H1 (cell line): ENCODE results near the gene SNAP25. TPM values are rescaled to one million over a fixed set of nuclear protein-coding genes. Genes with fewer than 3 reads are reported as not detected.
A peak's percentile ranks its signal among the peaks of the same experiment; 100 is the strongest.

Source experiments
- CTCF ChIA-PET: fragments of 300-600 bp; sonication (Branson Sonifier 250); formaldehyde crosslinking; loops from one replicate; lab custom pipeline; 2021; ENCODE audit not compliant: partially characterized antibody; lab: Charles Lee
- POLR2A ChIA-PET: fragments of 300-600 bp; sonication (Branson Sonifier 250); formaldehyde crosslinking; loops from one replicate; lab custom pipeline; 2021; ENCODE audit warnings: inconsistent platforms; ENCODE audit not compliant: partially characterized antibody; lab: Charles Lee
- DNase-seq, 2 experiments: peaks; one replicate each; pipeline versions ENCODE4 v3.0.0 to v3.0.0-alpha.2; 2010 to 2022; ENCODE audit warnings: low spot score in 2 of 2, low read depth in 1 of 2, mixed read lengths in 1 of 2
- FAIRE-seq: peaks from 2 replicates; lab custom pipeline; 2011; peaks lifted over from hg19 to GRCh38; lab: Jason Lieb, UNC
- H2AFZ ChIP-seq: 2 replicates; pipeline ENCODE4 v1.8.1; 2012; ENCODE audit warnings: low read length, inconsistent platforms
- H2AK5ac ChIP-seq: 2 replicates; pipeline ENCODE4 v1.6.1; 2013; ENCODE audit warnings: low read depth, low read length
- H2BK120ac ChIP-seq: replicated peaks from 2 replicates; pipeline ENCODE3; 2013; ENCODE audit warnings: low read depth, low read length, inconsistent platforms
- H2BK12ac ChIP-seq: 2 replicates; pipeline ENCODE4 v1.6.1; 2013; ENCODE audit warnings: low read depth, low read length
- H2BK15ac ChIP-seq: 2 replicates; pipeline ENCODE4 v1.6.1; 2013; ENCODE audit warnings: low read length
- H2BK20ac ChIP-seq: 2 replicates; pipeline ENCODE4 v1.6.1; 2013; ENCODE audit warnings: low read length
- H2BK5ac ChIP-seq: 2 replicates; pipeline ENCODE4 v1.6.1; 2013; ENCODE audit warnings: low read depth, low read length
- H3K14ac ChIP-seq: 2 replicates; pipeline ENCODE4 v1.6.1; 2013; ENCODE audit warnings: inconsistent platforms; ENCODE audit not compliant: insufficient read length
- H3K18ac ChIP-seq: 2 replicates; pipeline ENCODE4 v1.6.1; 2013; ENCODE audit warnings: low read length; ENCODE audit errors: extremely low read depth
- H3K23ac ChIP-seq: 2 replicates; pipeline ENCODE4 v1.6.1; 2013; ENCODE audit warnings: inconsistent platforms; ENCODE audit not compliant: insufficient read length
- H3K23me2 ChIP-seq: 2 replicates; pipeline ENCODE4 v1.6.1; 2013; ENCODE audit warnings: low read depth, low read length
- H3K27ac ChIP-seq: 2 replicates; pipeline ENCODE4 v1.6.1; 2011; ENCODE audit warnings: low read depth, low read length, inconsistent platforms
- H3K27me3 ChIP-seq, 4 experiments: replicated peaks in 1 of 4; 1 replicate in 1 of 4; 2 replicates in 3 of 4; pipeline versions ENCODE4 v1.6.1 to v1.8.1; 2011 to 2013; ENCODE audit warnings: low read length in 3 of 4, mild to moderate bottlenecking in 3 of 4, inconsistent platforms in 2 of 4, mixed read lengths in 2 of 4, moderate library complexity in 1 of 4; ENCODE audit not compliant: control insufficient read depth in 3 of 4, insufficient read depth in 3 of 4; ENCODE audit errors: extremely low read depth in 1 of 4
- H3K36me3 ChIP-seq, 4 experiments: 2 replicates each; pipeline versions ENCODE4 v1.6.1 to v1.8.1; 2011 to 2013; ENCODE audit warnings: mild to moderate bottlenecking in 4 of 4, low read length in 3 of 4, moderate library complexity in 2 of 4, control low read depth in 1 of 4, inconsistent platforms in 1 of 4; ENCODE audit not compliant: insufficient read depth in 4 of 4, control insufficient read depth in 2 of 4
- H3K4ac ChIP-seq: replicated peaks from 2 replicates; pipeline ENCODE3; 2013; ENCODE audit warnings: low read length, low read depth, mixed read lengths, inconsistent platforms; ENCODE audit not compliant: insufficient read length
- H3K4me1 ChIP-seq, 4 experiments: replicated peaks in 1 of 4; 1 replicate in 1 of 4; 2 replicates in 3 of 4; pipeline versions ENCODE4 v1.6.1 to v1.8.1; 2011 to 2013; ENCODE audit warnings: low read length in 3 of 4, inconsistent platforms in 2 of 4, mixed read lengths in 1 of 4; ENCODE audit not compliant: insufficient read depth in 4 of 4, control insufficient read depth in 3 of 4
- H3K4me2 ChIP-seq, 2 experiments: 2 replicates each; pipeline versions ENCODE4 v1.6.1 to v1.8.1; 2011 to 2013; ENCODE audit warnings: low read depth in 2 of 2, low read length in 2 of 2, control low read depth in 1 of 2, inconsistent platforms in 1 of 2, mild to moderate bottlenecking in 1 of 2; ENCODE audit not compliant: insufficient read depth in 1 of 2
- H3K4me3 ChIP-seq, 4 experiments: fragments of 200-600, 300-600 bp in 1 of 4; sonication (generic), shearing (Covaris generic), sonication (Bioruptor Twin) in 1 of 4; 2 replicates each; pipeline versions ENCODE4 v1.5.1 to v1.8.1; 2011 to 2016; ENCODE audit warnings: low read length in 4 of 4, low read depth in 3 of 4, control low read depth in 2 of 4, inconsistent platforms in 2 of 4, mild to moderate bottlenecking in 2 of 4, mixed read lengths in 1 of 4, moderate library complexity in 1 of 4; ENCODE audit not compliant: insufficient read depth in 2 of 4; ENCODE audit errors: extremely low read depth in 1 of 4
- H3K56ac ChIP-seq: replicated peaks from 2 replicates; pipeline ENCODE3; 2013; ENCODE audit warnings: low read depth, mild to moderate bottlenecking, mixed read lengths, low read length, inconsistent platforms; ENCODE audit not compliant: insufficient read length
- H3K79me1 ChIP-seq: 2 replicates; pipeline ENCODE4 v1.6.1; 2013; ENCODE audit warnings: low read depth, low read length, control low read depth
- H3K79me2 ChIP-seq, 2 experiments: 2 replicates each; pipeline versions ENCODE4 v1.6.1 to v1.8.1; 2012 to 2013; ENCODE audit warnings: low read length in 2 of 2, mild to moderate bottlenecking in 2 of 2, inconsistent platforms in 1 of 2; ENCODE audit not compliant: insufficient read depth in 2 of 2, control insufficient read depth in 1 of 2
- H3K9ac ChIP-seq, 4 experiments: replicated peaks in 1 of 4; 1 replicate in 1 of 4; 2 replicates in 3 of 4; pipeline versions ENCODE4 v1.6.1 to v1.8.1; 2011 to 2013; ENCODE audit warnings: low read depth in 3 of 4, low read length in 3 of 4, control low read depth in 2 of 4, mild to moderate bottlenecking in 2 of 4, moderate library complexity in 2 of 4, inconsistent platforms in 1 of 4; ENCODE audit errors: extremely low read depth in 1 of 4
- H3K9me3 ChIP-seq, 2 experiments: 2 replicates each; pipeline versions ENCODE4 v1.6.1 to v1.8.1; 2012 to 2013; ENCODE audit warnings: mild to moderate bottlenecking in 2 of 2, moderate library complexity in 2 of 2, control low read depth in 1 of 2, inconsistent platforms in 1 of 2, low read depth in 1 of 2, low read length in 1 of 2, mixed read lengths in 1 of 2; ENCODE audit not compliant: insufficient read depth in 2 of 2
- H4K20me1 ChIP-seq, 2 experiments: replicated peaks in 1 of 2; 2 replicates each; pipeline versions ENCODE3 to v1.8.1; 2011 to 2013; ENCODE audit warnings: inconsistent platforms in 2 of 2, low read length in 2 of 2, mild to moderate bottlenecking in 1 of 2; ENCODE audit not compliant: insufficient read depth in 2 of 2, control insufficient read depth in 1 of 2
- H4K5ac ChIP-seq: 2 replicates; pipeline ENCODE4 v1.6.1; 2013; ENCODE audit warnings: low read length, low read depth, mixed read lengths, inconsistent platforms; ENCODE audit not compliant: insufficient read length
- H4K8ac ChIP-seq: 2 replicates; pipeline ENCODE4 v1.8.0; 2013; ENCODE audit warnings: mild to moderate bottlenecking, moderate library complexity, low read length, inconsistent platforms; ENCODE audit not compliant: insufficient read depth; ENCODE audit errors: extremely low read depth
- H4K91ac ChIP-seq: replicated peaks from 2 replicates; pipeline ENCODE3; 2013; ENCODE audit warnings: low read length, mixed read lengths, inconsistent platforms; ENCODE audit not compliant: insufficient read length
- CHD1 ChIP-seq: IDR thresholded peaks from 2 replicates; pipeline ENCODE4 v1.6.1; 2012; ENCODE audit warnings: low read depth, low read length, improper control_type of control experiment
- KDM1A ChIP-seq: fragments of 200-600, 300-600 bp; sonication (generic); IDR thresholded peaks from 2 replicates; pipeline ENCODE4 v1.7.1; 2016; ENCODE audit warnings: mild to moderate bottlenecking, low read length, borderline replicate concordance
- WGBS, 2 experiments: shearing (Covaris generic) in 1 of 2; methylation state at CpG; one replicate each; pipeline versions ENCODE4 v1.1.6 to v1.1.7; 2013 to 2015; ENCODE audit warnings: low lambda C conversion rate in 2 of 2, mixed read lengths in 2 of 2, inconsistent platforms in 1 of 2, low coverage in 1 of 2, missing lambda C conversion rate in 1 of 2; ENCODE audit not compliant: insufficient replicate concordance in 2 of 2, insufficient coverage in 1 of 2, insufficient read length in 1 of 2; ENCODE audit errors: extremely low coverage in 1 of 2, missing lambda C conversion rate in 1 of 2; 5-methylcytosine and 5-hydroxymethylcytosine counted together
- polyA plus RNA-seq, 7 experiments: library from polyadenylated mRNA; depleted of rRNA in 3 of 7; stranded (reverse) in 5 of 7; unstranded in 2 of 7; fragments of >200 nt in 5 of 7; fragments of 200-250 nt in 2 of 7; gene quantifications; 1 replicate in 5 of 7; 2 replicates in 1 of 7; 4 replicates in 1 of 7; pipeline versions ENCODE4 v1.2.1 to v1.2.3, GENCODE V29; 2011 to 2013; ENCODE audit warnings: missing spikeins in 2 of 7, mixed read lengths in 2 of 7
- total RNA-seq: library from RNA; stranded (reverse); fragmentation: NEBNext Ultra II Directional; extraction: Animal tissue kit (Norgen Biotek cat#: 25700); gene quantifications from 2 replicates; pipeline ENCODE4 v1.2.1, GENCODE V29; 2021

Gene SNAP25
- total and polyA plus RNA-seq, 2 of the 8 experiments (the other 6 are each of a cell fraction or from before 2014, with no cell fraction given) = 0.51 to 0.52 TPM

GRCh38 chr20:10172998-10173655, 45.5 kb upstream of the SNAP25 start:
- peaks cover 0 to 6% (median 2%) of the 10 kb centered on the region in 4 experiments; a peak in 4 of 7 replicates for H3K4me1 ChIP-seq
- CTCF ChIA-PET = interaction anchor here (1.3 to 3.7 kb wide), 5 partner anchors 11 to 126 kb away, joined by 4 to 14 read pairs (median 7); no protein-coding TSS in a partner anchor
- H3K23me2 ChIP-seq = peaks cover 4% of the 10 kb centered on the region; the same call in 1 of the 2 replicates
- no peaks in the 10 kb centered on the region for H3K36me3 ChIP-seq
- peaks cover 0 to 8% (median 6%) of the 10 kb centered on the region in 4 experiments; a peak in 4 of 7 replicates for H3K27me3 ChIP-seq
- H3K14ac ChIP-seq = no peak overlapping the region
- no peak overlapping the region for H3K4ac ChIP-seq
- no peak for DNase-seq
- POLR2A ChIA-PET = interaction anchor here (0.6 to 1.4 kb wide), 2 partner anchors 18 to 45 kb away, joined by 3 read pairs; partner anchors contain the start of gene SNAP25
- H2BK120ac ChIP-seq = no peak overlapping the region
- 91% methylated on average over 16 of the region's 16 CpGs; no CpG with 5 or more reads in 1 of the 2 experiments for whole genome bisulfite sequencing, 2 experiments
- no peaks in the 10 kb centered on the region for H4K20me1 ChIP-seq
- no peaks in the 10 kb centered on the region for H3K79me2 ChIP-seq
- no peak overlapping the region for H2BK12ac ChIP-seq
- no peak overlapping the region for H3K56ac ChIP-seq
- no peak overlapping the region for H2BK5ac ChIP-seq
- H3K27ac ChIP-seq = no peak overlapping the region
- H3K4me2 ChIP-seq = peak overlapping the region; percentile 54 to 82
- H3K79me1 ChIP-seq = no peaks in the 10 kb centered on the region
- peak overlapping the region; percentile 98; the same call in 1 of the 2 replicates for H2AFZ ChIP-seq
- H3K9ac ChIP-seq = peak overlapping the region in 1 of 4 experiments; percentile 20; a peak in 1 of 7 replicates
- no peak overlapping the region for H3K23ac ChIP-seq
- peak overlapping the region in 1 of 4 experiments; percentile 68; a peak in 4 of 8 replicates for H3K4me3 ChIP-seq
- TF ChIP-seq KDM1A = peak; percentile 73
- TF ChIP-seq CHD1 = no peak
- TF ChIP-seq, all 59 proteins: peak for 1
- Histone ChIP-seq H2BK20ac (no peak overlapping the region), H4K8ac (no peak overlapping the region), H2BK15ac (no peak overlapping the region), H4K5ac (no peak overlapping the region), H2AK5ac (no peak overlapping the region), H3K18ac (no peak overlapping the region), H3K9me3 (no peaks in the 10 kb centered on the region), H4K91ac (no peak overlapping the region)
- no peak for FAIRE-seq
